HepG2 (cell line): ENCODE results near the gene RGS19. TPM values are rescaled to one million over a fixed set of nuclear protein-coding genes. Genes with fewer than 3 reads are reported as not detected.
A peak's percentile ranks its signal among the peaks of the same experiment; 100 is the strongest.

Experiments
- CBX5 ChIP-seq: sonication (generic); formaldehyde crosslinking; IDR thresholded peaks from 2 replicates; pipeline ENCODE4 v1.4.0; 2020; ENCODE audit warnings: missing genetic modification reagents, borderline replicate concordance
- ETV6 ChIP-seq: sonication (generic); formaldehyde crosslinking; conservative IDR thresholded peaks from 2 replicates; pipeline ENCODE4 v1.4.0; 2020; ENCODE audit warnings: missing genetic modification reagents
- EZH2 ChIP-seq: conservative IDR thresholded peaks from 2 replicates; pipeline ENCODE4 v1.6.1; 2012; ENCODE audit warnings: mild to moderate bottlenecking, low read depth, low read length, moderate library complexity
- HNRNPK ChIP-seq: fragments of 200-400 bp; formaldehyde crosslinking; IDR thresholded peaks from 2 replicates; pipeline ENCODE4 v1.6.1; 2018; ENCODE audit warnings: low read length, low read depth, moderate library complexity, mild to moderate bottlenecking; ENCODE audit not compliant: poor library complexity, severe bottlenecking
- KDM2A ChIP-seq: sonication (generic); formaldehyde crosslinking; IDR thresholded peaks from 2 replicates; pipeline ENCODE4 v1.4.0; 2020; ENCODE audit warnings: low read depth, missing genetic modification reagents, borderline replicate concordance
- KMT2B ChIP-seq: IDR thresholded peaks from 2 replicates; pipeline ENCODE4 v1.6.1; 2016; ENCODE audit warnings: missing genetic modification reagents, missing compliant biosample characterization
- NFE2L1 ChIP-seq: sonication (generic); formaldehyde crosslinking; IDR thresholded peaks from 2 replicates; pipeline ENCODE4 v1.4.0; 2020; ENCODE audit warnings: missing genetic modification reagents, mild to moderate bottlenecking, borderline replicate concordance
- NRL ChIP-seq: sonication (generic); formaldehyde crosslinking; IDR thresholded peaks from 2 replicates; pipeline ENCODE4 v1.5.0; 2020; ENCODE audit warnings: missing genetic modification reagents, mild to moderate bottlenecking, moderate library complexity, borderline replicate concordance
- PAX8 ChIP-seq: sonication (generic); formaldehyde crosslinking; IDR thresholded peaks from 2 replicates; pipeline ENCODE4 v1.8.0; 2022; ENCODE audit warnings: mild to moderate bottlenecking, missing genetic modification reagents, borderline replicate concordance
- PHF8 ChIP-seq: sonication (generic); formaldehyde crosslinking; IDR thresholded peaks from 2 replicates; pipeline ENCODE4 v1.5.0; 2020; ENCODE audit warnings: missing genetic modification reagents
- RAD51 ChIP-seq: fragments of 450-650 bp; IDR thresholded peaks from 2 replicates; pipeline ENCODE4 v1.6.1; 2016; ENCODE audit warnings: borderline replicate concordance
- ZNF20 ChIP-seq: sonication (generic); formaldehyde crosslinking; IDR thresholded peaks from 2 replicates; pipeline ENCODE4 v1.4.0; 2020; ENCODE audit warnings: mild to moderate bottlenecking, moderate library complexity, missing genetic modification reagents
- ZNF224 ChIP-seq: sonication (generic); formaldehyde crosslinking; IDR thresholded peaks from 2 replicates; pipeline ENCODE4 v1.5.0; 2020; ENCODE audit warnings: mild to moderate bottlenecking, missing genetic modification reagents
- ZNF446 ChIP-seq: sonication (generic); formaldehyde crosslinking; IDR thresholded peaks from 2 replicates; pipeline ENCODE4 v1.5.0; 2020; ENCODE audit warnings: mild to moderate bottlenecking, missing genetic modification reagents
- ZNF552 ChIP-seq: sonication (generic); formaldehyde crosslinking; IDR thresholded peaks from 2 replicates; pipeline ENCODE4 v1.9.0; 2022; ENCODE audit warnings: missing genetic modification reagents, mild to moderate bottlenecking, borderline replicate concordance
- ZNF589 ChIP-seq: sonication (generic); formaldehyde crosslinking; conservative IDR thresholded peaks from 2 replicates; pipeline ENCODE4 v1.8.0; 2022; ENCODE audit warnings: mild to moderate bottlenecking, moderate library complexity, missing genetic modification reagents
- polyA plus RNA-seq, 8 experiments: library from polyadenylated mRNA; depleted of rRNA in 3 of 8; stranded (reverse) in 7 of 8; unstranded in 1 of 8; fragments of >200 nt; fragmentation: Illumina TruSeq in 4 of 8; extraction: Trizol in 4 of 8; gene quantifications; 2 replicates each; pipeline versions ENCODE4 v1.2.1 to v1.2.3, GENCODE V29; 2011 to 2016; ENCODE audit warnings: low read depth in 4 of 8, missing spikeins in 1 of 8, mixed read lengths in 1 of 8; ENCODE audit not compliant: insufficient read depth in 1 of 8
- total RNA-seq, 5 experiments: library from RNA; depleted of rRNA; stranded (reverse); fragments of >200 nt; fragmentation: Illumina TruSeq; extraction: Trizol; gene quantifications; 2 replicates each; pipeline ENCODE4 v1.2.3, GENCODE V29; 2016; ENCODE audit warnings: low read depth in 1 of 5
- TF ChIP-seq, protein P1 (sequence below): sonication (generic); formaldehyde crosslinking; IDR thresholded peaks from 2 replicates; pipeline ENCODE4 v1.5.1; 2020; ENCODE audit warnings: missing genetic modification reagents, mild to moderate bottlenecking, borderline replicate concordance
- TF ChIP-seq, protein P2 (sequence below): sonication (generic); formaldehyde crosslinking; IDR thresholded peaks from 2 replicates; pipeline ENCODE4 v1.9.0; 2021; ENCODE audit warnings: missing genetic modification reagents, borderline replicate concordance
- TF ChIP-seq, protein P3 (sequence below): sonication (generic); formaldehyde crosslinking; IDR thresholded peaks from 2 replicates; pipeline ENCODE4 v1.4.0; 2020; ENCODE audit warnings: mild to moderate bottlenecking, missing genetic modification reagents
- TF ChIP-seq, protein P4 (sequence below): IDR thresholded peaks from 2 replicates; pipeline ENCODE4 v1.6.1; 2016; ENCODE audit warnings: missing biosample characterization, missing genetic modification reagents, low read depth
- TF ChIP-seq, protein P5 (sequence below): IDR thresholded peaks from 2 replicates; pipeline ENCODE4 v1.6.1; 2012; ENCODE audit warnings: inconsistent platforms

RGS19 gene
- total and polyA plus RNA-seq, 2 of the 13 experiments (the other 11 are each of a cell fraction or from before 2014, with no cell fraction given), result 10.7 to 11.9 TPM

DNA sequence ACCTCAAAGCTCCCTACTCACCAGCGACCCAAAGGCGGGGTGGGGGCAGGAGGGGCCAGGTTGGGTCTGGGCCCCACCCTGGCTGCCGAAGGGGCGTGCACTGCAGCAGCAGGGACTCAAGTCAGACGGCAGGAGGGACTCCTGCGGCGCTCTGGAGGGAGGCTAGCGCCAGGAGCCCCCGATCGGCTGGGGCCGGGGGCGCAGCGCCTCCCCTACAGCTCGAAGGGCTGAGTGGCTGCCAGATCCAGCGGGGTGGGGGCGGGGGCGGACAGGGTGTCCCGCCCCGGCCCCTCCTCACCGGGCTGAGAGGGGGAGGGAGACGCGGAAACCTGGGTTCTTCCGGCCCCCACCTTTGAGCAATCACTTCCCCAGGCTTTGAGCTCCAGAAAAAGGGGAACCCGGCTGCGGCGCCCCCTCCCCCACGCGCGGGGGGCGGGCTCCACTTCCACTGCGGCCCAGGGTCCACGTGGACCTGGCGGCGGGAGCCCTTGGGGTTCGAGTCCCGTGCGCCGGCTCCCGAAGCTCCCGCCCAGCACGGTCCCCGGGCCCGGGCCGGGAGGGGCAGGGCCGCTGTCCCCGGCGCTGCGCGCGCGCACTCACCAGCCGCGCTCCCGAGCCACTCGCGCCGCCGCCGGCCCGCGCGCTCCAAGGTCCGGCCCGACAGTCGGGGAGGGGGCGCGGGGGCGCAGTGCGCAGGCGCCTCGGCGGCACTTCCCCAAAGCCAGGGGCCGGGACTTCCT is at the start of gene RGS19 (continued):
- TF ChIP-seq, protein P1, sequence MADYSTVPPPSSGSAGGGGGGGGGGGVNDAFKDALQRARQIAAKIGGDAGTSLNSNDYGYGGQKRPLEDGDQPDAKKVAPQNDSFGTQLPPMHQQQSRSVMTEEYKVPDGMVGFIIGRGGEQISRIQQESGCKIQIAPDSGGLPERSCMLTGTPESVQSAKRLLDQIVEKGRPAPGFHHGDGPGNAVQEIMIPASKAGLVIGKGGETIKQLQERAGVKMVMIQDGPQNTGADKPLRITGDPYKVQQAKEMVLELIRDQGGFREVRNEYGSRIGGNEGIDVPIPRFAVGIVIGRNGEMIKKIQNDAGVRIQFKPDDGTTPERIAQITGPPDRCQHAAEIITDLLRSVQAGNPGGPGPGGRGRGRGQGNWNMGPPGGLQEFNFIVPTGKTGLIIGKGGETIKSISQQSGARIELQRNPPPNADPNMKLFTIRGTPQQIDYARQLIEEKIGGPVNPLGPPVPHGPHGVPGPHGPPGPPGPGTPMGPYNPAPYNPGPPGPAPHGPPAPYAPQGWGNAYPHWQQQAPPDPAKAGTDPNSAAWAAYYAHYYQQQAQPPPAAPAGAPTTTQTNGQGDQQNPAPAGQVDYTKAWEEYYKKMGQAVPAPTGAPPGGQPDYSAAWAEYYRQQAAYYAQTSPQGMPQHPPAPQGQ (CRISPR knock-in tag), result no peak
- 0 out of 2 replicates have a peak, but pooled peaks have one; percentile 37 for TF ChIP-seq ZNF446 (CRISPR knock-in tag)
- 0 out of 2 replicates have a peak, but pooled peaks have one; percentile 59 for TF ChIP-seq PAX8 (CRISPR knock-in tag)
- no peak for TF ChIP-seq ZNF20
- TF ChIP-seq NFE2L1 (CRISPR knock-in tag), result no peak
- TF ChIP-seq, protein P2, sequence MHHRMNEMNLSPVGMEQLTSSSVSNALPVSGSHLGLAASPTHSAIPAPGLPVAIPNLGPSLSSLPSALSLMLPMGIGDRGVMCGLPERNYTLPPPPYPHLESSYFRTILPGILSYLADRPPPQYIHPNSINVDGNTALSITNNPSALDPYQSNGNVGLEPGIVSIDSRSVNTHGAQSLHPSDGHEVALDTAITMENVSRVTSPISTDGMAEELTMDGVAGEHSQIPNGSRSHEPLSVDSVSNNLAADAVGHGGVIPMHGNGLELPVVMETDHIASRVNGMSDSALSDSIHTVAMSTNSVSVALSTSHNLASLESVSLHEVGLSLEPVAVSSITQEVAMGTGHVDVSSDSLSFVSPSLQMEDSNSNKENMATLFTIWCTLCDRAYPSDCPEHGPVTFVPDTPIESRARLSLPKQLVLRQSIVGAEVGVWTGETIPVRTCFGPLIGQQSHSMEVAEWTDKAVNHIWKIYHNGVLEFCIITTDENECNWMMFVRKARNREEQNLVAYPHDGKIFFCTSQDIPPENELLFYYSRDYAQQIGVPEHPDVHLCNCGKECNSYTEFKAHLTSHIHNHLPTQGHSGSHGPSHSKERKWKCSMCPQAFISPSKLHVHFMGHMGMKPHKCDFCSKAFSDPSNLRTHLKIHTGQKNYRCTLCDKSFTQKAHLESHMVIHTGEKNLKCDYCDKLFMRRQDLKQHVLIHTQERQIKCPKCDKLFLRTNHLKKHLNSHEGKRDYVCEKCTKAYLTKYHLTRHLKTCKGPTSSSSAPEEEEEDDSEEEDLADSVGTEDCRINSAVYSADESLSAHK (CRISPR knock-in tag), result no peak
- TF ChIP-seq ETV6 (CRISPR knock-in tag), result no peak; the same call in 1 of the 2 replicates
- TF ChIP-seq, protein P3, sequence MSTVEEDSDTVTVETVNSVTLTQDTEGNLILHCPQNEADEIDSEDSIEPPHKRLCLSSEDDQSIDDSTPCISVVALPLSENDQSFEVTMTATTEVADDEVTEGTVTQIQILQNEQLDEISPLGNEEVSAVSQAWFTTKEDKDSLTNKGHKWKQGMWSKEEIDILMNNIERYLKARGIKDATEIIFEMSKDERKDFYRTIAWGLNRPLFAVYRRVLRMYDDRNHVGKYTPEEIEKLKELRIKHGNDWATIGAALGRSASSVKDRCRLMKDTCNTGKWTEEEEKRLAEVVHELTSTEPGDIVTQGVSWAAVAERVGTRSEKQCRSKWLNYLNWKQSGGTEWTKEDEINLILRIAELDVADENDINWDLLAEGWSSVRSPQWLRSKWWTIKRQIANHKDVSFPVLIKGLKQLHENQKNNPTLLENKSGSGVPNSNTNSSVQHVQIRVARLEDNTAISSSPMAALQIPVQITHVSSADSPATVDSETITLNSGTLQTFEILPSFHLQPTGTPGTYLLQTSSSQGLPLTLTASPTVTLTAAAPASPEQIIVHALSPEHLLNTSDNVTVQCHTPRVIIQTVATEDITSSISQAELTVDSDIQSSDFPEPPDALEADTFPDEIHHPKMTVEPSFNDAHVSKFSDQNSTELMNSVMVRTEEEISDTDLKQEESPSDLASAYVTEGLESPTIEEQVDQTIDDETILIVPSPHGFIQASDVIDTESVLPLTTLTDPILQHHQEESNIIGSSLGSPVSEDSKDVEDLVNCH, result no peak
- TF ChIP-seq KMT2B (CRISPR knock-in tag), result no peak
- TF ChIP-seq, protein P4, sequence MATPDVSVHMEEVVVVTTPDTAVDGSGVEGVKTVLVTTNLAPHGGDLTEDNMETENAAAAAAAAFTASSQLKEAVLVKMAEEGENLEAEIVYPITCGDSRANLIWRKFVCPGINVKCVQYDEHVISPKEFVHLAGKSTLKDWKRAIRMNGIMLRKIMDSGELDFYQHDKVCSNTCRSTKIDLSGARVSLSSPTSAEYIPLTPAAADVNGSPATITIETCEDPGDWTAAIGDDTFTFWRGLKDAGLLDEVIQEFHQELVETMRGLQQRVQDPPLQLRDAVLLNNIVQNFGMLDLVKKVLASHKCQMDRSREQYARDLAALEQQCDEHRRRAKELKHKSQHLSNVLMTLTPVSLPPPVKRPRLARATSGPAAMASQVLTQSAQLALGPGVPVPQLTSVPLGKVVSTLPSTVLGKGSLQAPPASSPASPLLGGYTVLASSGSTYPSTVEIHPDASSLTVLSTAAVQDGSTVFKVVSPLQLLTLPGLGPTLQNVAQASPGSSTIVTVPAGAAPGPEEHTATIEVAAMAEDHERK, result no peak
- no peak; the same call in 1 of the 2 replicates for TF ChIP-seq KDM2A
- peak; percentile 3; the same call in 1 of the 2 replicates for TF ChIP-seq CBX5
- TF ChIP-seq HNRNPK, result peak; percentile 39
- no peak for TF ChIP-seq ZNF589 (CRISPR knock-in tag)
- no peak for TF ChIP-seq RAD51
- TF ChIP-seq ZNF224 (CRISPR knock-in tag), result no peak
- TF ChIP-seq EZH2, result no peak
- TF ChIP-seq, protein P5, sequence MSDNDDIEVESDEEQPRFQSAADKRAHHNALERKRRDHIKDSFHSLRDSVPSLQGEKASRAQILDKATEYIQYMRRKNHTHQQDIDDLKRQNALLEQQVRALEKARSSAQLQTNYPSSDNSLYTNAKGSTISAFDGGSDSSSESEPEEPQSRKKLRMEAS, result peak; percentile 32; the same call in 1 of the 2 replicates
- peak; percentile 55 for TF ChIP-seq PHF8
- TF ChIP-seq ZNF552 (CRISPR knock-in tag), result 0 out of 2 replicates have a peak, but pooled peaks have one; percentile 86
- no peak for TF ChIP-seq NRL
